Prostate gland (tissue), 2 donors: ENCODE results near the gene AP4S1.

Experiments
- POLR2A ChIP-seq: fragments of 450-650 bp; IDR thresholded peaks from one replicate; pipeline ENCODE4 v1.6.1; 2016; ENCODE audit warnings: antibody characterized with exemption, mild to moderate bottlenecking
- POLR2AphosphoS5 ChIP-seq: sonication (generic); formaldehyde crosslinking; IDR thresholded peaks from one replicate; pipeline ENCODE4 v1.6.1; 2017; ENCODE audit warnings: antibody characterized with exemption
- TF ChIP-seq, protein P1 (sequence below), 4 experiments: fragments of 200-600 bp in 2 of 4; fragments of 450-650 bp in 2 of 4; sonication (generic) in 2 of 4; IDR thresholded peaks; 1 replicate in 3 of 4; 2 replicates in 1 of 4; pipeline ENCODE4 v1.5.1; 2016 to 2019; ENCODE audit warnings: antibody characterized with exemption in 4 of 4, mild to moderate bottlenecking in 2 of 4, moderate library complexity in 2 of 4

DNA sequence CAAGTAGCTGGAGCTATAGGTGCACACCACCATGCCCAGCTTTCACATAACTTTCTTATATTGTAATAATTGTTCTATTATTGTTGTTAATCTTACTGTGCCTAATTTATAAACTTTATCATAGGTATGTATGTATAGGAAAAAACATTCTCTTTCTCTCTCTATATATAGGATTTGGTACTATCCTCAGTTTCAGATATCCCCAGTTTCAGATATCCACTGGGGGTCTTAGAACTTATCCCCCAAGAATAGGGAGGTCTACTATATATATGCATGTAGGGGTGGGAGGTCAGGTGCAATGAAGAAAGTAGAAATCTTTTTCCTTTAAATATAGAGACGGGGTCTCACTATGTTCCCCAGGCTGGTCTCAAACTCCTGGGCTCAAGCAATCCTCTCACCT lies 71.6 kb downstream of the AP4S1 start:
- TF ChIP-seq, protein P1, sequence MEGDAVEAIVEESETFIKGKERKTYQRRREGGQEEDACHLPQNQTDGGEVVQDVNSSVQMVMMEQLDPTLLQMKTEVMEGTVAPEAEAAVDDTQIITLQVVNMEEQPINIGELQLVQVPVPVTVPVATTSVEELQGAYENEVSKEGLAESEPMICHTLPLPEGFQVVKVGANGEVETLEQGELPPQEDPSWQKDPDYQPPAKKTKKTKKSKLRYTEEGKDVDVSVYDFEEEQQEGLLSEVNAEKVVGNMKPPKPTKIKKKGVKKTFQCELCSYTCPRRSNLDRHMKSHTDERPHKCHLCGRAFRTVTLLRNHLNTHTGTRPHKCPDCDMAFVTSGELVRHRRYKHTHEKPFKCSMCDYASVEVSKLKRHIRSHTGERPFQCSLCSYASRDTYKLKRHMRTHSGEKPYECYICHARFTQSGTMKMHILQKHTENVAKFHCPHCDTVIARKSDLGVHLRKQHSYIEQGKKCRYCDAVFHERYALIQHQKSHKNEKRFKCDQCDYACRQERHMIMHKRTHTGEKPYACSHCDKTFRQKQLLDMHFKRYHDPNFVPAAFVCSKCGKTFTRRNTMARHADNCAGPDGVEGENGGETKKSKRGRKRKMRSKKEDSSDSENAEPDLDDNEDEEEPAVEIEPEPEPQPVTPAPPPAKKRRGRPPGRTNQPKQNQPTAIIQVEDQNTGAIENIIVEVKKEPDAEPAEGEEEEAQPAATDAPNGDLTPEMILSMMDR (IDR thresholded peaks at IDR 0.05) = no peak
- TF ChIP-seq POLR2A (no peak), POLR2AphosphoS5 (no peak)
